ENCODE data around the gene PPP1R16B.

Gene PPP1R16B

GRCh38 chr20:38907918-38908677, 102.6 kb downstream of the PPP1R16B start:
- DNase-seq (ENCODE audit: low spot score): no peak
- in situ Hi-C loops (cut with MboI; ENCODE audit: low sequenced_read_pairs, unreplicated experiment): loop anchor here (10.0 kb wide), 1 partner anchor 253 kb away; no protein-coding TSS in a partner anchor
- no peak for TF ChIP-seq CTCF (IDR thresholded peaks at IDR 0.05; ENCODE audit: borderline replicate concordance, control extremely low read depth, extremely low read depth, insufficient read depth, missing control alignments)

GRCh38 chr20:38915355-38915754, 109.9 kb downstream of the PPP1R16B start:
- in situ Hi-C loops (cut with MboI; ENCODE audit: low sequenced_read_pairs, unreplicated experiment): no loop called here
- no peak for DNase-seq (ENCODE audit: low spot score)
- TF ChIP-seq CTCF (IDR thresholded peaks at IDR 0.05; ENCODE audit: borderline replicate concordance, control extremely low read depth, extremely low read depth, insufficient read depth, missing control alignments): no peak

- no peak for DNase-seq (ENCODE audit: low spot score)
- in situ Hi-C loops (cut with MboI; ENCODE audit: low sequenced_read_pairs, unreplicated experiment): no loop called here
- TF ChIP-seq CTCF (IDR thresholded peaks at IDR 0.05; ENCODE audit: borderline replicate concordance, control extremely low read depth, extremely low read depth, insufficient read depth, missing control alignments): no peak
These were observed 112.2 kb downstream of the PPP1R16B start for GRCh38 chr20:38917657-38918056.

GRCh38 chr20:38918172-38918571, 112.7 kb downstream of the PPP1R16B start:
- DNase-seq (ENCODE audit: low spot score): no peak
- in situ Hi-C loops (cut with MboI; ENCODE audit: low sequenced_read_pairs, unreplicated experiment): no loop called here
- TF ChIP-seq CTCF (IDR thresholded peaks at IDR 0.05; ENCODE audit: borderline replicate concordance, control extremely low read depth, extremely low read depth, insufficient read depth, missing control alignments): no peak

GRCh38 chr20:38919683-38920082, 114.2 kb downstream of the PPP1R16B start:
- in situ Hi-C loops (cut with MboI; ENCODE audit: low sequenced_read_pairs, unreplicated experiment): loop anchor here (10.0 kb wide), 1 partner anchor 125 kb away; no protein-coding TSS in a partner anchor
- no peak for DNase-seq (ENCODE audit: low spot score)
- TF ChIP-seq CTCF (IDR thresholded peaks at IDR 0.05; ENCODE audit: borderline replicate concordance, control extremely low read depth, extremely low read depth, insufficient read depth, missing control alignments): no peak

GRCh38 chr20:38920411-38920810, 114.9 kb downstream of the PPP1R16B start:
- TF ChIP-seq CTCF (IDR thresholded peaks at IDR 0.05; ENCODE audit: borderline replicate concordance, control extremely low read depth, extremely low read depth, insufficient read depth, missing control alignments): no peak
- in situ Hi-C loops (cut with MboI; ENCODE audit: low sequenced_read_pairs, unreplicated experiment): loop anchor here (10.0 kb wide), 1 partner anchor 124 kb away; no protein-coding TSS in a partner anchor
- DNase-seq (ENCODE audit: low spot score): no peak
